ENCODE measurements around the gene NSUN3.

NSUN3 gene

DNA sequence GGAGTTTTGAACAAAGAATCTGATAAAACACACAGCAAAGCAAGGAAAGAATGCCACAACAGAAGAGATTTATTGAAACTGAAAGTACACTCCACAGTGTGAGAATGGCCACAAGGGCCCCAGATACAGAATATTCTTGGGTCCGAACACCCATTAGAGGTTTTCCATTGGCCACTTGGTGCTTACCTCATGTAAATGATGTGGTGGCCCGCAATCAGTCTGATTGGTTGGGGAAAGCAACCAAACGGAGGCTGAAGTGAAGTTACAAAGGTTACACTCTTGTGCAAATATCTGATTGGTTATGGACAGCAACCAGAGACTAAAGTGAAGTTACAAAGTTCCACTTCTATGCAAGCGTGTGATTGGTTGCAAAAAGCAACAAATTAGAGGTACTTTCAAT is 20.4 kb downstream of the NSUN3 start:
- no peak for TF ChIP-seq BACH2 (CRISPR knock-in tag; IDR thresholded peaks at IDR 0.05; ENCODE audit: borderline replicate concordance)
- no peak for ATAC-seq

DNA sequence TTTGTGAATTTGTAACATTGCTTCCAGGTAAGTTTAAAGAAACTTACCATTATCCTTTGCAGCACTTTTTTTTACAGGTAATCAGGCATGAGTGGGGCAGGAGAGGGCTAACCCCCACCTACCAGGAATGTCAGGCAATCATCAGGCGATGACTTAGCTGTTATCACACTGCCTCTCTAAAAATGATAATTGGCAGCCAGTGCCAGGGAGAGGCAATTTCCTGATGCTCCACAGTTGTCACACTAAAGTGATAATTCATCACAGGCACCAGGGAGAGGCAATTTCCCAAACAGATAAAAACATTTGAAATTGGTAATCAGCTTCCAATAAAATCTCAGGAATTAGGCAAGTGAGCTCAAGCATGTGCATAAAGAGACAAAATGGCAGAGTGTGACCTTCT is 26.3 kb downstream of the NSUN3 start:
- no peak for TF ChIP-seq RARB (CRISPR knock-in tag; IDR thresholded peaks at IDR 0.05)
- no peak for TF ChIP-seq GLIS3 (CRISPR knock-in tag; IDR thresholded peaks at IDR 0.05)
- no peak for TF ChIP-seq ZNF70 (CRISPR knock-in tag; IDR thresholded peaks at IDR 0.05)
- ATAC-seq = no peak

DNA sequence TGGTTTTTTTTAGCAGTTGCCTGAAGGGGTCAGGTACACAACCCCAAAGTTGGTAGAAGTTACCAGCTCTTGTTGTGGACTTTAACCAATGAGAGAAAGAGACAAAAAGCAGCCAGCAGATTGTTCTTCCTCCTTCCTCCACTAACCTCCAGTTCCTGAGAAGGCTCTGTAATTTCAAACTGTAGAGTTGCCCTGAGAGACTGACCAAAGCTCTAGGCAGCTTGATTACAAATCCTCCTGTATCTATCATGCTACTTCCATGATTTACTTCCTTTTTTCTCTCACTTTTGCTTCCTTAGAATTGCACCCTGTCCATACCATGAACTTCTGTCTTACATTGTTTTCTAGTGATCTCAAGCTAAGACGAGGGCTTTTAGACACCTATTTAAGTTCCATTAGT is 29.2 kb downstream of the NSUN3 start:
- no peak for ATAC-seq
- TF ChIP-seq ISL1 (CRISPR knock-in tag; IDR thresholded peaks at IDR 0.05) = no peak
- no peak for TF ChIP-seq TCF4 (CRISPR knock-in tag; IDR thresholded peaks at IDR 0.05; ENCODE audit: borderline replicate concordance)
- TF ChIP-seq, protein P1, sequence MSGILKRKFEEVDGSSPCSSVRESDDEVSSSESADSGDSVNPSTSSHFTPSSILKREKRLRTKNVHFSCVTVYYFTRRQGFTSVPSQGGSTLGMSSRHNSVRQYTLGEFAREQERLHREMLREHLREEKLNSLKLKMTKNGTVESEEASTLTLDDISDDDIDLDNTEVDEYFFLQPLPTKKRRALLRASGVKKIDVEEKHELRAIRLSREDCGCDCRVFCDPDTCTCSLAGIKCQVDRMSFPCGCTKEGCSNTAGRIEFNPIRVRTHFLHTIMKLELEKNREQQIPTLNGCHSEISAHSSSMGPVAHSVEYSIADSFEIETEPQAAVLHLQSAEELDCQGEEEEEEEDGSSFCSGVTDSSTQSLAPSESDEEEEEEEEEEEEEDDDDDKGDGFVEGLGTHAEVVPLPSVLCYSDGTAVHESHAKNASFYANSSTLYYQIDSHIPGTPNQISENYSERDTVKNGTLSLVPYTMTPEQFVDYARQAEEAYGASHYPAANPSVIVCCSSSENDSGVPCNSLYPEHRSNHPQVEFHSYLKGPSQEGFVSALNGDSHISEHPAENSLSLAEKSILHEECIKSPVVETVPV (CRISPR knock-in tag; IDR thresholded peaks at IDR 0.05) = no peak
- TF ChIP-seq BACH2 (CRISPR knock-in tag; IDR thresholded peaks at IDR 0.05; ENCODE audit: borderline replicate concordance) = no peak
- TF ChIP-seq CSDC2 (CRISPR knock-in tag; IDR thresholded peaks at IDR 0.05) = no peak
- TF ChIP-seq ZNF565 (CRISPR knock-in tag; conservative IDR thresholded peaks at IDR 0.05; ENCODE audit: low read depth) = no peak
- TF ChIP-seq, protein P2, sequence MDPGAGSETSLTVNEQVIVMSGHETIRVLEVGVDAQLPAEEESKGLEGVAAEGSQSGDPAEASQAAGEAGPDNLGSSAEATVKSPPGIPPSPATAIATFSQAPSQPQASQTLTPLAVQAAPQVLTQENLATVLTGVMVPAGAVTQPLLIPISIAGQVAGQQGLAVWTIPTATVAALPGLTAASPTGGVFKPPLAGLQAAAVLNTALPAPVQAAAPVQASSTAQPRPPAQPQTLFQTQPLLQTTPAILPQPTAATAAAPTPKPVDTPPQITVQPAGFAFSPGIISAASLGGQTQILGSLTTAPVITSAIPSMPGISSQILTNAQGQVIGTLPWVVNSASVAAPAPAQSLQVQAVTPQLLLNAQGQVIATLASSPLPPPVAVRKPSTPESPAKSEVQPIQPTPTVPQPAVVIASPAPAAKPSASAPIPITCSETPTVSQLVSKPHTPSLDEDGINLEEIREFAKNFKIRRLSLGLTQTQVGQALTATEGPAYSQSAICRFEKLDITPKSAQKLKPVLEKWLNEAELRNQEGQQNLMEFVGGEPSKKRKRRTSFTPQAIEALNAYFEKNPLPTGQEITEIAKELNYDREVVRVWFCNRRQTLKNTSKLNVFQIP (CRISPR knock-in tag; IDR thresholded peaks at IDR 0.05; ENCODE audit: borderline replicate concordance, low read depth) = no peak
- TF ChIP-seq TOX (CRISPR knock-in tag; IDR thresholded peaks at IDR 0.05; ENCODE audit: borderline replicate concordance) = no peak
- no peak for TF ChIP-seq GLIS3 (CRISPR knock-in tag; IDR thresholded peaks at IDR 0.05)
- TF ChIP-seq PPARA (CRISPR knock-in tag; IDR thresholded peaks at IDR 0.05; ENCODE audit: borderline replicate concordance) = no peak
- TF ChIP-seq ZNF70 (CRISPR knock-in tag; IDR thresholded peaks at IDR 0.05) = no peak
- TF ChIP-seq SNAI2 (CRISPR knock-in tag; IDR thresholded peaks at IDR 0.05) = no peak
- no peak for TF ChIP-seq ZFP30 (CRISPR knock-in tag; IDR thresholded peaks at IDR 0.05)
- TF ChIP-seq, protein P3, sequence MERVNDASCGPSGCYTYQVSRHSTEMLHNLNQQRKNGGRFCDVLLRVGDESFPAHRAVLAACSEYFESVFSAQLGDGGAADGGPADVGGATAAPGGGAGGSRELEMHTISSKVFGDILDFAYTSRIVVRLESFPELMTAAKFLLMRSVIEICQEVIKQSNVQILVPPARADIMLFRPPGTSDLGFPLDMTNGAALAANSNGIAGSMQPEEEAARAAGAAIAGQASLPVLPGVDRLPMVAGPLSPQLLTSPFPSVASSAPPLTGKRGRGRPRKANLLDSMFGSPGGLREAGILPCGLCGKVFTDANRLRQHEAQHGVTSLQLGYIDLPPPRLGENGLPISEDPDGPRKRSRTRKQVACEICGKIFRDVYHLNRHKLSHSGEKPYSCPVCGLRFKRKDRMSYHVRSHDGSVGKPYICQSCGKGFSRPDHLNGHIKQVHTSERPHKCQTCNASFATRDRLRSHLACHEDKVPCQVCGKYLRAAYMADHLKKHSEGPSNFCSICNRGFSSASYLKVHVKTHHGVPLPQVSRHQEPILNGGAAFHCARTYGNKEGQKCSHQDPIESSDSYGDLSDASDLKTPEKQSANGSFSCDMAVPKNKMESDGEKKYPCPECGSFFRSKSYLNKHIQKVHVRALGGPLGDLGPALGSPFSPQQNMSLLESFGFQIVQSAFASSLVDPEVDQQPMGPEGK (CRISPR knock-in tag; IDR thresholded peaks at IDR 0.05; ENCODE audit: borderline replicate concordance) = no peak
- TF ChIP-seq RARB (CRISPR knock-in tag; IDR thresholded peaks at IDR 0.05) = no peak
- TF ChIP-seq ESRRG (CRISPR knock-in tag; IDR thresholded peaks at IDR 0.05) = no peak
- TF ChIP-seq ZC3H10 (CRISPR knock-in tag; IDR thresholded peaks at IDR 0.05) = no peak
- no peak for TF ChIP-seq OSR1 (CRISPR knock-in tag; IDR thresholded peaks at IDR 0.05)
- TF ChIP-seq, protein P4, sequence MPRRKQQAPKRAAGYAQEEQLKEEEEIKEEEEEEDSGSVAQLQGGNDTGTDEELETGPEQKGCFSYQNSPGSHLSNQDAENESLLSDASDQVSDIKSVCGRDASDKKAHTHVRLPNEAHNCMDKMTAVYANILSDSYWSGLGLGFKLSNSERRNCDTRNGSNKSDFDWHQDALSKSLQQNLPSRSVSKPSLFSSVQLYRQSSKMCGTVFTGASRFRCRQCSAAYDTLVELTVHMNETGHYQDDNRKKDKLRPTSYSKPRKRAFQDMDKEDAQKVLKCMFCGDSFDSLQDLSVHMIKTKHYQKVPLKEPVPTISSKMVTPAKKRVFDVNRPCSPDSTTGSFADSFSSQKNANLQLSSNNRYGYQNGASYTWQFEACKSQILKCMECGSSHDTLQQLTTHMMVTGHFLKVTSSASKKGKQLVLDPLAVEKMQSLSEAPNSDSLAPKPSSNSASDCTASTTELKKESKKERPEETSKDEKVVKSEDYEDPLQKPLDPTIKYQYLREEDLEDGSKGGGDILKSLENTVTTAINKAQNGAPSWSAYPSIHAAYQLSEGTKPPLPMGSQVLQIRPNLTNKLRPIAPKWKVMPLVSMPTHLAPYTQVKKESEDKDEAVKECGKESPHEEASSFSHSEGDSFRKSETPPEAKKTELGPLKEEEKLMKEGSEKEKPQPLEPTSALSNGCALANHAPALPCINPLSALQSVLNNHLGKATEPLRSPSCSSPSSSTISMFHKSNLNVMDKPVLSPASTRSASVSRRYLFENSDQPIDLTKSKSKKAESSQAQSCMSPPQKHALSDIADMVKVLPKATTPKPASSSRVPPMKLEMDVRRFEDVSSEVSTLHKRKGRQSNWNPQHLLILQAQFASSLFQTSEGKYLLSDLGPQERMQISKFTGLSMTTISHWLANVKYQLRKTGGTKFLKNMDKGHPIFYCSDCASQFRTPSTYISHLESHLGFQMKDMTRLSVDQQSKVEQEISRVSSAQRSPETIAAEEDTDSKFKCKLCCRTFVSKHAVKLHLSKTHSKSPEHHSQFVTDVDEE (CRISPR knock-in tag; IDR thresholded peaks at IDR 0.05) = no peak
- no peak for TF ChIP-seq ZFP3 (CRISPR knock-in tag; IDR thresholded peaks at IDR 0.05)

GRCh38 chr3:94093151-94093550 is 30.3 kb downstream of the NSUN3 start:
- no peak for ATAC-seq
- TF ChIP-seq TCF4 (CRISPR knock-in tag; IDR thresholded peaks at IDR 0.05; ENCODE audit: borderline replicate concordance) (no peak), OSR1 (CRISPR knock-in tag; IDR thresholded peaks at IDR 0.05) (no peak), ISL1 (CRISPR knock-in tag; IDR thresholded peaks at IDR 0.05) (no peak)
- TF ChIP-seq, protein P5, sequence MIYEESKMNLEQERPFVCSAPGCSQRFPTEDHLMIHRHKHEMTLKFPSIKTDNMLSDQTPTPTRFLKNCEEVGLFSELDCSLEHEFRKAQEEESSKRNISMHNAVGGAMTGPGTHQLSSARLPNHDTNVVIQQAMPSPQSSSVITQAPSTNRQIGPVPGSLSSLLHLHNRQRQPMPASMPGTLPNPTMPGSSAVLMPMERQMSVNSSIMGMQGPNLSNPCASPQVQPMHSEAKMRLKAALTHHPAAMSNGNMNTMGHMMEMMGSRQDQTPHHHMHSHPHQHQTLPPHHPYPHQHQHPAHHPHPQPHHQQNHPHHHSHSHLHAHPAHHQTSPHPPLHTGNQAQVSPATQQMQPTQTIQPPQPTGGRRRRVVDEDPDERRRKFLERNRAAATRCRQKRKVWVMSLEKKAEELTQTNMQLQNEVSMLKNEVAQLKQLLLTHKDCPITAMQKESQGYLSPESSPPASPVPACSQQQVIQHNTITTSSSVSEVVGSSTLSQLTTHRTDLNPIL (CRISPR knock-in tag; IDR thresholded peaks at IDR 0.05; ENCODE audit: low read depth) = no peak
